ENCODE results near the gene PALD1. TPM values are rescaled to one million over a fixed set of nuclear protein-coding genes. Genes with fewer than 3 reads are reported as not detected.
A peak's percentile ranks its signal among the peaks of the same experiment; 100 is the strongest.

PALD1 gene
- total RNA-seq, 2 donors from 2014 or later: 4.4 to 8.3 TPM

GRCh38 chr10:70523549-70523948 is 45.0 kb downstream of the PALD1 start:
- intact Hi-C loops (cut with DNase I): no loop called here
- ATAC-seq (peak in 1 of 2 donors; percentile 19), DNase-seq (no peak)

DNA sequence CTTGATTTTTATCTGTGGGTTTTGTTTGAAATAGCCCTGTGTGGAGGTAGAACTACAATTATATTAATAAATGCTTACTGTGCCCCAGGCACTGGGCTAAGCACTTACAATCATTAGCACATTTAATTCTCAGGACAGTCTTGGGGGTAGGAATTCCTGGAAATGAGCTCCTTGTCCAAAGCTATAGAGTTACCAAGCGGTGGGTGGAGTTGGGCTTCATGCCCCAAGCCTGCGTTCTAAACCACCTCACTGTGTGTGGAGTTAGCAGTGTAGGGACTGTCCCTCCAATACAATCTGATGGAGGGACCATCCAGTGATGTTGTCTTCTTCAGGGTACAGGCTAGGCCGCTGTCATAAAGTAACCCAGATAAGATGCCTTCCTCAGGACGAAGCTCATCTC is 49.7 kb downstream of the PALD1 start:
- intact Hi-C loops (cut with DNase I): no loop called here
- DNase-seq (no peak), ATAC-seq (no peak)

DNA sequence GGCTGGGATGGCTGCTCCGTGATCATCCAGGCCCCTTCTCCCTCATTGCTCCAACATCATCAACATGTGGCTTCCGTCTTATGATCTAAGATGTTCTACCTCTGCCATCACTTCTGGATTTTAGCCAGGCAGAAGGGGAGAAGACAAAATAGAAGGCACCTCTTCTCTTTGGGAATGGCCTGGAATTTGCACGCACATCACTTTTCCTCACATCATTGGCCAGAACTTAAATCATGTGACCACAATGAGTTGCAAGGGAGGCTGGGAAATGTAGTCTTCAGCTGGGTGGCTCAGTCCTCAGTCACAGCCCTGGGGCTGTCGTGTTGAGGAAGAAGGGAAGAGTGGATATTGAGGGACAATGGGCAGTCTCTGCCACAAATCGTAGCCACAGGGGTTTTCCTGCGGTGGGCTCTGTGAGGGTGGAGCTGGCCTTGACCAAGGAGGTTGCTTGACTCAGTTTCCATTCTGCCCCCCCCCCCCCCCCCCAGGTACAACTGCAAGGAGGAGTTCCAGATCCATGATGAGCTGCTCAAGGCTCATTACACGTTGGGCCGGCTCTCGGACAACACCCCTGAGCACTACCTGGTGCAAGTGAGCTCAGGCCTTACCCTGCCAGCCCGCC is 50.3 kb downstream of the PALD1 start:
- ATAC-seq (peak; percentile 41 to 53), DNase-seq (no peak)
- intact Hi-C loops (cut with DNase I): no loop called here

GRCh38 chr10:70529848-70530247 is 51.3 kb downstream of the PALD1 start:
- intact Hi-C loops (cut with DNase I): no loop called here
- ATAC-seq (no peak), DNase-seq (no peak)

GRCh38 chr10:70530315-70530714 is 51.7 kb downstream of the PALD1 start:
- DNase-seq (no peak), ATAC-seq (no peak)
- intact Hi-C loops (cut with DNase I): no loop called here

- no peak for DNase-seq
- ATAC-seq: no peak
- intact Hi-C loops (cut with DNase I): no loop called here
Observed at GRCh38 chr10:70532554-70533188, 54.1 kb downstream of the PALD1 start.

GRCh38 chr10:70533189-70533558 is 54.6 kb downstream of the PALD1 start:
- ATAC-seq: no peak
- DNase-seq: no peak

GRCh38 chr10:70534281-70534680 is 55.7 kb downstream of the PALD1 start:
- intact Hi-C loops (cut with DNase I): no loop called here
- DNase-seq (no peak), ATAC-seq (no peak)

More at GRCh38 chr10:70533189-70533558, 54.6 kb downstream of the PALD1 start:
- intact Hi-C loops (cut with DNase I): no loop called here

DNA sequence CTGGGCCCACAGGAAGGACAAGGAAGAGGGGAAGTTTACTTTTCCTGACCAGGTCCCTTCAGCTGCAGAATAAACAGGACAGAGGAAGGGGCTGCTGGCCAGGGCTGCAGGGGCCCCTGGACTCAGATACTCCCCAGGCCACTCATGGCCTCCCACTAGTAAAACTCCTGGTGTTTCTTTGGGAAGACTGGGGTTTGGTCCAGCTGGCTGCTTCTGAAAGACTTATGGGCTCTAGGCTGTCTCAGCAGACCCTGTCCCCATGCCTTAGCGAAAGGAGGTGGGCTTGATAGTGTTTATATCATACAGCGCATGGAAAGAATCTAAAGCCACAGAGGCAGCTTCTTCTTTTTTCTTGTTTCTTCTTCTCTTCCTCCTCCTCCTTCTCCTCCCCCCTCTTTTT is 56.4 kb downstream of the PALD1 start:
- no peak for ATAC-seq
- intact Hi-C loops (cut with DNase I): no loop called here
- no peak for DNase-seq

GRCh38 chr10:70535451-70535850 is 56.9 kb downstream of the PALD1 start:
- DNase-seq: no peak
- ATAC-seq: no peak
- intact Hi-C loops (cut with DNase I): no loop called here

- no peak for DNase-seq
- intact Hi-C loops (cut with DNase I): no loop called here
- no peak for ATAC-seq
Observed at GRCh38 chr10:70536196-70536861, 57.8 kb downstream of the PALD1 start.

DNA sequence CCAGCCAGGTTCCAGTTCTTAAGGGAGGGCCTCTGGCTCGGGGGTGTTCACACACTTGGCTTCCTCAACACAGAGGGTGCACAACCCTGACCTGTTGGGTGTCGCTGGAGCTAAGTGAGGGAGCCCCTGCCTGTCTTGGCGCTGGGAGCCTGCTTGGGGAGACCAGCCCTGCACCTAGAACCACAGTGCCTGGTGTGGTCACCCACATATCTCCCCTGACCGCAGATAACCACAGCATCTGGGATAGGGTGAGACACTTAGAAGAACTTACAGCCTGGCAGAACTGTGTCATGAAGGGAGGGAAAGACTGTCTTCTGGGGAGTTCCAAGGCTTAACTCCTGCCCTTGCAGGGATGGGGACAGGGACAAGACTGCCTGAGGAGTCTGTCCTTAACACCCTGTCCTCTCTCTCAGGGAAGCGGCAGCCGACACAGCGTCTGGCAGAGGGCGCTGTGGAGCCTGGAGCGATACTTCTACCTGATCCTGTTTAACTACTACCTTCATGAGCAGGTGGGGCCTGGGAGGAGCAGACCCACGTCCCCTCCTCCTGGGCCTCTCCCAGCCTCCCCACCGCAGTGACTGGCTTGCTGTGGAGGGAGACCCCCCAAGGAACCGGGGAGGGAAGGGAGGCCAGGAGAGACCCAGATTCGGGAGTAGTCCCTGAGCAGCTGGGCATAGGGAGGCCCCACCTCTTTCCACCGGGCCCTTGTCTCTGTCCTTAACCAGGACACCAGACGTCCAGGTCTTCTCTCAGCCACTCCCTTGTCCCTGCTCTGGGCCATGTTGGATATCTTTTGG is 59.0 kb downstream of the PALD1 start:
- intact Hi-C loops (cut with DNase I): no loop called here
- ATAC-seq (no peak), DNase-seq (no peak)

DNA sequence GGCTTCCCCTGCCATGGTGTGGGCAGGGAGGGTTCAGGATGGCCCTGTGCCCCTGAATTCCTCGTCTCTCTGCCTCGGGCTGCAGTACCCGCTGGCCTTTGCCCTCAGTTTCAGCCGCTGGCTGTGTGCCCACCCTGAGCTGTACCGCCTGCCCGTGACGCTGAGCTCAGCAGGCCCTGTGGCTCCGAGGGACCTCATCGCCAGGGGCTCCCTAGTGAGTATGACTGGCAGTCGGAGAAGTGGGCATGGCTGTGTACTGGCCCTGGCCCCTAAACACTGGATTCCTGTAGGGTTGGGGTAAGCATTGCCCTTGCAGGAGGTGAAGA is 59.6 kb downstream of the PALD1 start:
- intact Hi-C loops (cut with DNase I): no loop called here
- ATAC-seq: no peak
- DNase-seq: no peak

GRCh38 chr10:70538731-70539338 is 60.3 kb downstream of the PALD1 start:
- DNase-seq (no peak), ATAC-seq (no peak)
- intact Hi-C loops (cut with DNase I): no loop called here

DNA sequence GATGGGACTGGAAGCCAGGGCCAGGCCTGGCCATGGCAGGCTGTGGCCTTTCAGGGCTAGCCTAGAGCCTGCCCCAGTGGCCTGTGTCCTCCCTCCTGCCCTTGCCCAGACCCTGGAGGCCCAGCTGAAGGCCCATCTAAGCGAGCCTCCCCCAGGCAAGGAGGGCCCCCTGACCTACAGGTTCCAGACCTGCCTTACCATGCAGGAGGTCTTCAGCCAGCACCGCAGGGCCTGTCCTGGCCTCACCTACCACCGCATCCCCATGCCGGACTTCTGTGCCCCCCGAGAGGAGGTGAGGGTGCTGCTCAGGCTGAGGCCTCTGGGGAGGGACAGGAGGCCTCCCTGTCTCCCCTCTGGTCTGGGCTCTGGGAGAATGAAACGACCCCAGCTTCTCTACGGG is 60.9 kb downstream of the PALD1 start:
- intact Hi-C loops (cut with DNase I): no loop called here
- no peak for DNase-seq
- no peak for ATAC-seq

DNA sequence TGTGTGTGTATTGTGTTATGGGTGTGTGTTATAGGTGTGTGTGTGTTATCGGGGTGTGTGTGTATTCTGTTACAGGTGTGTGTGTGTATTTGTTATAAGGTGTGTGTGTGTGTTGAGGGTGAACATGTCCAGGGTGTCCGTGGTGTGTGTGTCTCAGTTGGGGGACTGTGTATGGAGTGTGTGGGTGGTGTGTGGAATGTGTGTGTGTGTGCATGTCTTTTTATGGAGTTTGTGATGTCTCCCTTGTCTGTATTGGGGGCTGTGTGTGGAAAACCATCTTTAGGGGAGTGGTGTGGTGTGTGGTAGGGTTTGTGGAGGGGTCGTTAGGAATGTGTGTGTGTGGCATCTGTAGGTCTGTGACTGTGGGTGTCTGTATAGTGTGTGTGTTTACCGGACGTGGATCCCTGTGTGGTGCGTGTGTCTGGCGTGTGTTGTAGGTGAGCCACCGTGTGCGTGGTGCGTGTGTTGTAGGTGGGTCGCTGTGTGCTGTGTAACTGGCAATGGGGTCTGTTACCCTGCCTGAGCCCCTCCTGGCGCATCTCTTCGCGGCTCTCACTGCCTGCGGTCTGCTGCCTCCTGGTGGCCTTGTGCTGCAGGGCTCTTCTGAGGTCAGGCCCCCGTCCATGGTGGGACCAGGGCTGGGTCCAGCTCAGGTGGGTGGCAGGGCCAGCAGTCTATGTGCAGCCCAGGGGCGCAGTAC is 61.7 kb downstream of the PALD1 start:
- intact Hi-C loops (cut with DNase I): loop anchor here (1.0 to 10.0 kb wide), 3 partner anchors 79 to 315 kb away; no protein-coding TSS in a partner anchor
- DNase-seq (no peak), ATAC-seq (peak; percentile 39 to 61)

DNA sequence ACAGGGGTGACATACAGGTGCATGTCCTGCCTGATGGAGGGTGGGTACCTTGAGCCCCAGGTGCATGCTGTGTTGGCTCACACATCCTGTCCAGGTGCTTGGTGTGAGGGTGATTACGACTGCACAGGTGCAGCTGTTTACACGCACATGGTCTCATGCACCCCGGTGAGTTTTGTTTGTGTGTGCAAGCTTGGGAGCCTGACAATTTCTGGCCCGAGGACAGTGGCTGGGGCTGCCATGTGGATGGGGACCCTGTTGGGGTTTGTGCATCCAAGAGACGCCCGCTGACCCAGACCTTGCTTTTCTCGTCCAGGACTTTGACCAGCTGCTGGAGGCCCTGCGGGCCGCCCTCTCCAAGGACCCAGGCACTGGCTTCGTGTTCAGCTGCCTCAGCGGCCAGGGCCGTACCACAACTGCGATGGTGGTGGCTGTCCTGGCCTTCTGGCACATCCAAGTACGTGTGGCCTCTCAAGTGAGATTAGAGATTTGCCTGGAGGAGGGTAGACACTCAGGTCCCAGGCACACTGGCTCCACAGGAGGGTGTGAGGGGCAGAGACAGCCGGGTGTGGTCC is 62.3 kb downstream of the PALD1 start:
- DNase-seq (no peak), ATAC-seq (no peak)
- intact Hi-C loops (cut with DNase I): loop anchor here (1.0 to 10.0 kb wide), 3 partner anchors 80 to 316 kb away; no protein-coding TSS in a partner anchor

GRCh38 chr10:70541736-70542564 is 63.4 kb downstream of the PALD1 start:
- intact Hi-C loops (cut with DNase I): loop anchor here (5.0 to 10.0 kb wide), 2 partner anchors 85 to 317 kb away; no protein-coding TSS in a partner anchor
- DNase-seq: no peak
- ATAC-seq: no peak

Measured in left cardiac atrium (tissue), 4 donors.